HG03342 (cell line): ENCODE measurements around the gene ZNF101.

ENCODE experiments used
- ATAC-seq: cut with Tn5 transposase; IDR thresholded peaks from one replicate; pipeline ENCODE4 v1.9.1; 2021; ENCODE audit warnings: mild to moderate bottlenecking, moderate library complexity; ENCODE audit not compliant: unreplicated experiment

Gene ZNF101

GRCh38 chr19:19668230-19669012 lies at the start of gene ZNF101:
ZNF101 (plus strand) TSS chr19:19668839; CDS start chr19:19668964, 125 bp downstream.
- peak; percentile 70 for ATAC-seq

- no peak for ATAC-seq
These were observed 49.3 kb upstream of the ZNF101 start for GRCh38 chr19:19619181-19619848.

GRCh38 chr19:19619849-19620210 lies 48.8 kb upstream of the ZNF101 start:
- no peak for ATAC-seq

- ATAC-seq, result no peak
These were observed 45.3 kb upstream of the ZNF101 start for GRCh38 chr19:19623383-19623782.

- ATAC-seq, result no peak
These were observed 44.5 kb upstream of the ZNF101 start for GRCh38 chr19:19624032-19624570.

GRCh38 chr19:19626516-19627472 lies 41.8 kb upstream of the ZNF101 start:
- ATAC-seq, result no peak

GRCh38 chr19:19627621-19628500 lies 40.8 kb upstream of the ZNF101 start, which contains the start of gene LPAR2:
LPAR2 (minus strand) TSS chr19:19628220; CDS start chr19:19627275, 945 bp downstream.
- peak; percentile 54 for ATAC-seq

- no peak for ATAC-seq
These were observed 40.0 kb upstream of the ZNF101 start for GRCh38 chr19:19628501-19629134.

GRCh38 chr19:19630062-19630414 lies 38.6 kb upstream of the ZNF101 start:
- no peak for ATAC-seq

- no peak for ATAC-seq
These were observed 38.2 kb upstream of the ZNF101 start for GRCh38 chr19:19630426-19630825.

GRCh38 chr19:19631346-19631745 lies 37.3 kb upstream of the ZNF101 start:
- no peak for ATAC-seq

GRCh38 chr19:19632661-19633060 lies 36.0 kb upstream of the ZNF101 start:
- ATAC-seq, result no peak

- no peak for ATAC-seq
These were observed 34.7 kb upstream of the ZNF101 start for GRCh38 chr19:19633711-19634515.

- ATAC-seq, result no peak
These were observed 33.9 kb upstream of the ZNF101 start for GRCh38 chr19:19634516-19635312.

GRCh38 chr19:19635313-19635702 lies 33.3 kb upstream of the ZNF101 start:
- ATAC-seq, result no peak

GRCh38 chr19:19636573-19637185 lies 32.0 kb upstream of the ZNF101 start:
- no peak for ATAC-seq

- ATAC-seq, result no peak
These were observed 31.5 kb upstream of the ZNF101 start for GRCh38 chr19:19637186-19637522.
